Activated naive CD4-positive, alpha-beta T cell treated with anti-CD3 and anti-CD28 coated beads, Interleukin-2, amount 50 U/mL, for 24 hours (primary cell): ENCODE data around the gene RNF223.

Experiments
- H3K27ac Mint-ChIP-seq: one replicate; pipeline ENCODE4 v1.8.0; 2021; ENCODE audit warnings: mild to moderate bottlenecking, mixed read lengths
- H3K27me3 Mint-ChIP-seq: one replicate; pipeline ENCODE4 v1.8.0; 2021; ENCODE audit warnings: mixed read lengths
- H3K36me3 Mint-ChIP-seq: one replicate; pipeline ENCODE4 v1.8.0; 2021; ENCODE audit warnings: mixed read lengths
- H3K4me1 Mint-ChIP-seq: one replicate; pipeline ENCODE4 v1.8.0; 2021; ENCODE audit warnings: mixed read lengths
- H3K4me3 Mint-ChIP-seq: one replicate; pipeline ENCODE4 v1.8.0; 2021; ENCODE audit warnings: mild to moderate bottlenecking, mixed read lengths
- H3K9me3 Mint-ChIP-seq: one replicate; pipeline ENCODE4 v1.8.0; 2021; ENCODE audit warnings: mixed read lengths

RNF223 gene

GRCh38 chr1:1093610-1093943 lies 19.5 kb upstream of the RNF223 start:
- Mint-ChIP-seq H3K4me1 (peaks cover 11% of the 10 kb centered on the region), H3K4me3 (no peak overlapping the region), H3K27ac (no peak overlapping the region), H3K36me3 (peaks cover 3% of the 10 kb centered on the region), H3K27me3 (no peaks in the 10 kb centered on the region), H3K9me3 (no peaks in the 10 kb centered on the region)

GRCh38 chr1:1092894-1093609 lies 18.9 kb upstream of the RNF223 start:
- Mint-ChIP-seq H3K9me3 (no peaks in the 10 kb centered on the region), H3K27ac (no peak overlapping the region), H3K36me3 (peaks cover 3% of the 10 kb centered on the region), H3K4me1 (peaks cover 6% of the 10 kb centered on the region), H3K27me3 (no peaks in the 10 kb centered on the region), H3K4me3 (no peak overlapping the region)

GRCh38 chr1:1092149-1092855 lies 18.2 kb upstream of the RNF223 start:
- Mint-ChIP-seq H3K27ac (no peak overlapping the region), H3K4me3 (no peak overlapping the region), H3K27me3 (no peaks in the 10 kb centered on the region), H3K36me3 (peaks cover 3% of the 10 kb centered on the region), H3K4me1 (no peaks in the 10 kb centered on the region), H3K9me3 (no peaks in the 10 kb centered on the region)

- no peaks in the 10 kb centered on the region for H3K27me3 Mint-ChIP-seq
- H3K36me3 Mint-ChIP-seq, result peaks cover 3% of the 10 kb centered on the region
- no peak overlapping the region for H3K27ac Mint-ChIP-seq
- H3K4me3 Mint-ChIP-seq, result no peak overlapping the region
- no peaks in the 10 kb centered on the region for H3K4me1 Mint-ChIP-seq
- H3K9me3 Mint-ChIP-seq, result no peaks in the 10 kb centered on the region
Measured at GRCh38 chr1:1091344-1092148, 17.4 kb upstream of the RNF223 start.

GRCh38 chr1:1090424-1091343 lies 16.6 kb upstream of the RNF223 start:
- no peak overlapping the region for H3K4me3 Mint-ChIP-seq
- H3K9me3 Mint-ChIP-seq, result no peaks in the 10 kb centered on the region
- no peak overlapping the region for H3K27ac Mint-ChIP-seq
- peaks cover 3% of the 10 kb centered on the region for H3K36me3 Mint-ChIP-seq
- no peaks in the 10 kb centered on the region for H3K4me1 Mint-ChIP-seq
- no peaks in the 10 kb centered on the region for H3K27me3 Mint-ChIP-seq

- no peaks in the 10 kb centered on the region for H3K27me3 Mint-ChIP-seq
- H3K4me1 Mint-ChIP-seq, result no peaks in the 10 kb centered on the region
- no peaks in the 10 kb centered on the region for H3K36me3 Mint-ChIP-seq
- no peak overlapping the region for H3K4me3 Mint-ChIP-seq
- no peaks in the 10 kb centered on the region for H3K9me3 Mint-ChIP-seq
- H3K27ac Mint-ChIP-seq, result no peak overlapping the region
Measured at GRCh38 chr1:1089731-1090423, 15.8 kb upstream of the RNF223 start.

- no peaks in the 10 kb centered on the region for H3K27me3 Mint-ChIP-seq
- H3K4me3 Mint-ChIP-seq, result no peak overlapping the region
- H3K27ac Mint-ChIP-seq, result no peak overlapping the region
- no peaks in the 10 kb centered on the region for H3K9me3 Mint-ChIP-seq
- H3K4me1 Mint-ChIP-seq, result no peaks in the 10 kb centered on the region
- H3K36me3 Mint-ChIP-seq, result no peaks in the 10 kb centered on the region
Measured at GRCh38 chr1:1088801-1089680, 14.9 kb upstream of the RNF223 start.

- H3K4me3 Mint-ChIP-seq, result no peak overlapping the region
Measured at GRCh38 chr1:1088029-1088800, 14.1 kb upstream of the RNF223 start.

GRCh38 chr1:1087351-1088028 lies 13.4 kb upstream of the RNF223 start:
- Mint-ChIP-seq H3K4me1 (no peaks in the 10 kb centered on the region), H3K27ac (no peak overlapping the region), H3K4me3 (no peak overlapping the region), H3K9me3 (no peaks in the 10 kb centered on the region), H3K36me3 (no peaks in the 10 kb centered on the region), H3K27me3 (no peaks in the 10 kb centered on the region)

More at GRCh38 chr1:1088029-1088800, 14.1 kb upstream of the RNF223 start:
- no peak overlapping the region for H3K27ac Mint-ChIP-seq
- H3K4me1 Mint-ChIP-seq, result no peaks in the 10 kb centered on the region
- H3K27me3 Mint-ChIP-seq, result no peaks in the 10 kb centered on the region
- no peaks in the 10 kb centered on the region for H3K36me3 Mint-ChIP-seq
- H3K9me3 Mint-ChIP-seq, result no peaks in the 10 kb centered on the region

- no peak overlapping the region for H3K27ac Mint-ChIP-seq
- H3K4me1 Mint-ChIP-seq, result no peaks in the 10 kb centered on the region
Measured at GRCh38 chr1:1086911-1087341, 12.8 kb upstream of the RNF223 start.

GRCh38 chr1:1085911-1086841 lies 12.1 kb upstream of the RNF223 start:
- no peaks in the 10 kb centered on the region for H3K27me3 Mint-ChIP-seq
- H3K9me3 Mint-ChIP-seq, result no peaks in the 10 kb centered on the region
- H3K4me3 Mint-ChIP-seq, result no peak overlapping the region
- H3K4me1 Mint-ChIP-seq, result no peaks in the 10 kb centered on the region
- H3K27ac Mint-ChIP-seq, result no peak overlapping the region
- H3K36me3 Mint-ChIP-seq, result no peaks in the 10 kb centered on the region

More at GRCh38 chr1:1086911-1087341, 12.8 kb upstream of the RNF223 start:
- Mint-ChIP-seq H3K27me3 (no peaks in the 10 kb centered on the region), H3K9me3 (no peaks in the 10 kb centered on the region), H3K4me3 (no peak overlapping the region), H3K36me3 (no peaks in the 10 kb centered on the region)

GRCh38 chr1:1085171-1085841 lies 11.2 kb upstream of the RNF223 start:
- H3K4me3 Mint-ChIP-seq, result no peak overlapping the region
- H3K9me3 Mint-ChIP-seq, result no peaks in the 10 kb centered on the region
- no peaks in the 10 kb centered on the region for H3K4me1 Mint-ChIP-seq
- H3K27me3 Mint-ChIP-seq, result no peaks in the 10 kb centered on the region
- H3K36me3 Mint-ChIP-seq, result no peaks in the 10 kb centered on the region
- H3K27ac Mint-ChIP-seq, result no peak overlapping the region
